Activated T-cell treated with anti-CD3 and anti-CD28 coated beads, Interleukin-2, amount 50 U/mL, for 72 hours (primary cell): ENCODE measurements around the gene NRTN. TPM values are rescaled to one million over a fixed set of nuclear protein-coding genes. Genes with fewer than 3 reads are reported as not detected.
"Not testable (repeated sequence)": the region's sequence is repeated elsewhere in the genome, so short reads cannot be mapped to it uniquely, and the experiment has no call there.

ENCODE experiments used
- ATAC-seq, 2 donors: fragments of 150-1000 bp; cut with Tn5 transposase; replicated peaks in 1 of 2; 2 replicates each; pipeline ENCODE4 v1.10.0; 2021; ENCODE audit warnings: moderate library complexity in 2 of 2, mild to moderate bottlenecking in 1 of 2
- DNase-seq, 2 donors: peaks; one replicate each; pipeline ENCODE4 v3.0.0; 2021 to 2022; ENCODE audit warnings: mixed read lengths in 1 of 2
- H3K27ac Mint-ChIP-seq: one replicate; pipeline ENCODE4 v1.8.0; 2022; ENCODE audit warnings: mild to moderate bottlenecking, moderate library complexity, mixed read lengths
- H3K27me3 Mint-ChIP-seq: one replicate; pipeline ENCODE4 v1.8.0; 2022; ENCODE audit warnings: low read depth, mixed read lengths
- H3K36me3 Mint-ChIP-seq, 2 donors: one replicate each; pipeline ENCODE4 v1.8.0; 2022; ENCODE audit warnings: mixed read lengths in 2 of 2, mild to moderate bottlenecking in 1 of 2; ENCODE audit not compliant: insufficient read depth in 2 of 2
- H3K4me1 Mint-ChIP-seq: one replicate; pipeline ENCODE4 v1.8.0; 2022; ENCODE audit warnings: low read depth, mixed read lengths
- H3K4me3 Mint-ChIP-seq, 2 donors: one replicate each; pipeline ENCODE4 v1.8.0; 2022; ENCODE audit warnings: mild to moderate bottlenecking in 2 of 2, mixed read lengths in 2 of 2, moderate library complexity in 2 of 2
- H3K9me3 Mint-ChIP-seq, 2 donors: one replicate each; pipeline ENCODE4 v1.8.0; 2022; ENCODE audit warnings: mixed read lengths in 2 of 2
- total RNA-seq, 2 donors: library from RNA; stranded (reverse); gene quantifications; one replicate each; pipeline ENCODE4 v1.2.3, GENCODE V29; 2022

Gene NRTN
- total RNA-seq, 2 donors from 2014 or later: 2.7 to 3.7 TPM

GRCh38 chr19:5863030-5863665 lies 58.3 kb downstream of the NRTN start:
- H3K9me3 Mint-ChIP-seq: no peaks in the 10 kb centered on the region
- no peaks in the 10 kb centered on the region for H3K36me3 Mint-ChIP-seq
- H3K27ac Mint-ChIP-seq: no peak overlapping the region
- no peak for ATAC-seq
- no peak overlapping the region for H3K4me3 Mint-ChIP-seq
- DNase-seq: no peak
- H3K4me1 Mint-ChIP-seq: no peaks in the 10 kb centered on the region
- H3K27me3 Mint-ChIP-seq: peaks cover 7% of the 10 kb centered on the region

- Mint-ChIP-seq H3K36me3 (no peaks in the 10 kb centered on the region), H3K9me3 (no peaks in the 10 kb centered on the region), H3K27me3 (peaks cover 7% of the 10 kb centered on the region), H3K4me3 (no peak overlapping the region), H3K27ac (no peak overlapping the region), H3K4me1 (no peaks in the 10 kb centered on the region)
- DNase-seq (no peak), ATAC-seq (no peak)
Measured at GRCh38 chr19:5864013-5864720, 59.3 kb downstream of the NRTN start.

- no peaks in the 10 kb centered on the region for H3K4me1 Mint-ChIP-seq
- H3K4me3 Mint-ChIP-seq: no peak overlapping the region
- no peak for DNase-seq
- H3K27me3 Mint-ChIP-seq: peaks cover 7% of the 10 kb centered on the region
- ATAC-seq: no peak
- H3K27ac Mint-ChIP-seq: no peak overlapping the region
- H3K36me3 Mint-ChIP-seq: no peaks in the 10 kb centered on the region
- H3K9me3 Mint-ChIP-seq: no peaks in the 10 kb centered on the region
Measured at GRCh38 chr19:5864725-5865486, 60.0 kb downstream of the NRTN start.

GRCh38 chr19:5865772-5866171 lies 60.9 kb downstream of the NRTN start:
- H3K36me3 Mint-ChIP-seq: no peaks in the 10 kb centered on the region
- no peaks in the 10 kb centered on the region for H3K9me3 Mint-ChIP-seq
- H3K4me1 Mint-ChIP-seq: no peaks in the 10 kb centered on the region
- H3K27ac Mint-ChIP-seq: no peak overlapping the region
- H3K27me3 Mint-ChIP-seq: peaks cover 7% of the 10 kb centered on the region
- no peak overlapping the region for H3K4me3 Mint-ChIP-seq
- no peak for DNase-seq
- ATAC-seq: no peak

GRCh38 chr19:5867201-5868136 lies 62.6 kb downstream of the NRTN start:
- Mint-ChIP-seq H3K4me3 (no peak overlapping the region), H3K27me3 (no peaks in the 10 kb centered on the region), H3K27ac (no peak overlapping the region), H3K36me3 (no peaks in the 10 kb centered on the region), H3K4me1 (no peaks in the 10 kb centered on the region), H3K9me3 (no peaks in the 10 kb centered on the region)
- ATAC-seq: no peak
- DNase-seq: no peak

GRCh38 chr19:5870986-5871394 lies 66.1 kb downstream of the NRTN start:
- no peaks in the 10 kb centered on the region for H3K4me1 Mint-ChIP-seq
- DNase-seq (no peak), ATAC-seq (no peak)
- H3K36me3 Mint-ChIP-seq: no peaks in the 10 kb centered on the region
- H3K4me3 Mint-ChIP-seq: no peak overlapping the region
- no peaks in the 10 kb centered on the region for H3K9me3 Mint-ChIP-seq
- no peak overlapping the region for H3K27ac Mint-ChIP-seq
- H3K27me3 Mint-ChIP-seq: no peaks in the 10 kb centered on the region

GRCh38 chr19:5873617-5874199 lies 68.8 kb downstream of the NRTN start:
- Mint-ChIP-seq H3K9me3 (no peaks in the 10 kb centered on the region), H3K36me3 (no peaks in the 10 kb centered on the region), H3K4me1 (no peaks in the 10 kb centered on the region), H3K27ac (no peak overlapping the region), H3K4me3 (no peak overlapping the region), H3K27me3 (peaks cover 5% of the 10 kb centered on the region)
- DNase-seq (no peak), ATAC-seq (no peak)

GRCh38 chr19:5874496-5874895 lies 69.6 kb downstream of the NRTN start:
- not testable (repeated sequence) for ATAC-seq, H3K9me3 Mint-ChIP-seq, H3K36me3 Mint-ChIP-seq, H3K27ac Mint-ChIP-seq, H3K4me1 Mint-ChIP-seq, H3K4me3 Mint-ChIP-seq, DNase-seq
- H3K27me3 Mint-ChIP-seq: peaks cover 11% of the 10 kb centered on the region

GRCh38 chr19:5877427-5877826 lies 72.6 kb downstream of the NRTN start:
- DNase-seq (no peak), ATAC-seq (no peak)
- H3K4me1 Mint-ChIP-seq: no peaks in the 10 kb centered on the region
- H3K27me3 Mint-ChIP-seq: peaks cover 14% of the 10 kb centered on the region
- no peak overlapping the region for H3K27ac Mint-ChIP-seq
- no peaks in the 10 kb centered on the region for H3K36me3 Mint-ChIP-seq
- no peaks in the 10 kb centered on the region for H3K9me3 Mint-ChIP-seq
- H3K4me3 Mint-ChIP-seq: no peak overlapping the region

GRCh38 chr19:5877882-5878281 lies 73.0 kb downstream of the NRTN start:
- Mint-ChIP-seq H3K36me3 (no peaks in the 10 kb centered on the region), H3K27me3 (peaks cover 17% of the 10 kb centered on the region), H3K4me3 (no peak overlapping the region), H3K4me1 (no peaks in the 10 kb centered on the region), H3K27ac (no peak overlapping the region), H3K9me3 (no peaks in the 10 kb centered on the region)
- DNase-seq (no peak), ATAC-seq (no peak)
